IMR-90 (cell line): ENCODE measurements around the gene RPL41.

Experiments
- CEBPB ChIP-seq: IDR thresholded peaks from 2 replicates; pipeline ENCODE4 v1.6.1; 2012; ENCODE audit warnings: low read depth, low read length, improper control_type of control experiment
- FOS ChIP-seq: fragments of 150-350 bp; IDR thresholded peaks from 2 replicates; pipeline ENCODE4 v1.6.1; 2016; ENCODE audit warnings: low read depth, low read length
- POLR2A ChIP-seq: IDR thresholded peaks from 2 replicates; pipeline ENCODE4 v1.6.1; 2012; ENCODE audit warnings: mild to moderate bottlenecking, low read depth, low read length
- RAD21 ChIP-seq: IDR thresholded peaks from 2 replicates; pipeline ENCODE4 v1.6.1; 2012; ENCODE audit warnings: low read length, improper control_type of control experiment
- RFX5 ChIP-seq: IDR thresholded peaks from 2 replicates; pipeline ENCODE4 v1.8.0; 2012; ENCODE audit warnings: low read depth, mild to moderate bottlenecking, low read length, moderate library complexity
- TF ChIP-seq, protein P1 (sequence below): conservative IDR thresholded peaks from 2 replicates; pipeline ENCODE4 v1.5.1; 2012; ENCODE audit warnings: mild to moderate bottlenecking, low read depth, low read length, improper control_type of control experiment

- TF ChIP-seq, protein P1, sequence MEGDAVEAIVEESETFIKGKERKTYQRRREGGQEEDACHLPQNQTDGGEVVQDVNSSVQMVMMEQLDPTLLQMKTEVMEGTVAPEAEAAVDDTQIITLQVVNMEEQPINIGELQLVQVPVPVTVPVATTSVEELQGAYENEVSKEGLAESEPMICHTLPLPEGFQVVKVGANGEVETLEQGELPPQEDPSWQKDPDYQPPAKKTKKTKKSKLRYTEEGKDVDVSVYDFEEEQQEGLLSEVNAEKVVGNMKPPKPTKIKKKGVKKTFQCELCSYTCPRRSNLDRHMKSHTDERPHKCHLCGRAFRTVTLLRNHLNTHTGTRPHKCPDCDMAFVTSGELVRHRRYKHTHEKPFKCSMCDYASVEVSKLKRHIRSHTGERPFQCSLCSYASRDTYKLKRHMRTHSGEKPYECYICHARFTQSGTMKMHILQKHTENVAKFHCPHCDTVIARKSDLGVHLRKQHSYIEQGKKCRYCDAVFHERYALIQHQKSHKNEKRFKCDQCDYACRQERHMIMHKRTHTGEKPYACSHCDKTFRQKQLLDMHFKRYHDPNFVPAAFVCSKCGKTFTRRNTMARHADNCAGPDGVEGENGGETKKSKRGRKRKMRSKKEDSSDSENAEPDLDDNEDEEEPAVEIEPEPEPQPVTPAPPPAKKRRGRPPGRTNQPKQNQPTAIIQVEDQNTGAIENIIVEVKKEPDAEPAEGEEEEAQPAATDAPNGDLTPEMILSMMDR = no peak
- TF ChIP-seq RAD21 (no peak), FOS (no peak), CEBPB (no peak), POLR2A (no peak), RFX5 (no peak)
These were observed 28.8 kb downstream of the RPL41 start for GRCh38 chr12:56145217-56145616.
